DMS153 (cell line): Measurements from ENCODE around the gene RASEF.
"Not testable (repeated sequence)": the region's sequence is repeated elsewhere in the genome, so short reads cannot be mapped to it uniquely, and the experiment has no call there.

Experiments used
- DNase-seq: peaks from one replicate; lab custom pipeline; 2025; lab: John Stamatoyannopoulos, UW

The RASEF gene

GRCh38 chr9:83062651-83063527, at the start of gene RASEF:
Gene RASEF (minus strand): TSS chr9:83063142. CDS start chr9:83062867, 275 bp downstream.
- DNase-seq: peak; percentile 73

GRCh38 chr9:83111169-83111568, 48.2 kb upstream of the RASEF start:
- no peak for DNase-seq

- DNase-seq: no peak
Observed at GRCh38 chr9:83109296-83109695, 46.4 kb upstream of the RASEF start.

- no peak for DNase-seq
Observed at GRCh38 chr9:83108208-83108607, 45.3 kb upstream of the RASEF start.

GRCh38 chr9:83106772-83107171, 43.8 kb upstream of the RASEF start:
- DNase-seq: no peak

GRCh38 chr9:83106263-83106662, 43.3 kb upstream of the RASEF start:
- no peak for DNase-seq

- no peak for DNase-seq
Observed at GRCh38 chr9:83097633-83098032, 34.7 kb upstream of the RASEF start.

GRCh38 chr9:83093311-83093710, 30.4 kb upstream of the RASEF start:
- not testable (repeated sequence) for DNase-seq

- DNase-seq: no peak
Observed at GRCh38 chr9:83081846-83082245, 18.9 kb upstream of the RASEF start.

- DNase-seq: no peak
Observed at GRCh38 chr9:83081010-83081409, 18.1 kb upstream of the RASEF start.

GRCh38 chr9:83075932-83076331, 13.0 kb upstream of the RASEF start:
- not testable (repeated sequence) for DNase-seq

- DNase-seq: not testable (repeated sequence)
Observed at GRCh38 chr9:83072498-83072897, 9.6 kb upstream of the RASEF start.

- DNase-seq: no peak
Observed at GRCh38 chr9:83071626-83072025, 8.7 kb upstream of the RASEF start.

GRCh38 chr9:83070261-83070660, 7.3 kb upstream of the RASEF start:
- DNase-seq: no peak

GRCh38 chr9:83069651-83070050, 6.7 kb upstream of the RASEF start:
- DNase-seq: no peak

GRCh38 chr9:83068414-83068813, 5.5 kb upstream of the RASEF start:
- no peak for DNase-seq

GRCh38 chr9:83067579-83067978, 4.6 kb upstream of the RASEF start:
- DNase-seq: no peak

- DNase-seq: no peak
Observed at GRCh38 chr9:83066771-83067170, 3.8 kb upstream of the RASEF start.

- peak; percentile 39 for DNase-seq
Observed at GRCh38 chr9:83065233-83065632, 2.3 kb upstream of the RASEF start.

GRCh38 chr9:83061990-83062650, 822 bp downstream of the RASEF start:
- peak; percentile 49 for DNase-seq

GRCh38 chr9:83061036-83061435, 1.9 kb downstream of the RASEF start:
- no peak for DNase-seq

GRCh38 chr9:83060556-83060955, 2.4 kb downstream of the RASEF start:
- DNase-seq: peak; percentile 98

- no peak for DNase-seq
Observed at GRCh38 chr9:83059417-83059816, 3.5 kb downstream of the RASEF start.
